Testis (tissue), 3 donors: ENCODE results near the gene AKAP12. TPM values are rescaled to one million over a fixed set of nuclear protein-coding genes. Genes with fewer than 3 reads are reported as not detected.

Experiments used
- DNase-seq: peaks from one replicate; pipeline ENCODE4 v3.0.0-alpha.2; 2019
- H3K27ac ChIP-seq, 2 donors: fragments of 200-600 bp; sonication (generic); one replicate each; pipeline ENCODE4 v1.5.1; 2019
- H3K27me3 ChIP-seq: fragments of 200-600 bp; sonication (generic); one replicate; pipeline ENCODE4 v1.5.1; 2019
- H3K36me3 ChIP-seq: fragments of 200-600 bp; sonication (generic); one replicate; pipeline ENCODE4 v1.5.1; 2017; ENCODE audit warnings: low read depth; ENCODE audit errors: missing control alignments
- H3K4me1 ChIP-seq: fragments of 200-600 bp; sonication (generic); one replicate; pipeline ENCODE4 v1.5.1; 2019
- H3K4me3 ChIP-seq, 2 donors: fragments of 200-600 bp; sonication (generic); one replicate each; pipeline ENCODE4 v1.5.1; 2017 to 2019
- H3K9me3 ChIP-seq: fragments of 200-600 bp; sonication (generic); one replicate; pipeline ENCODE4 v1.5.1; 2017
- POLR2A ChIP-seq: fragments of 450-650 bp; IDR thresholded peaks from one replicate; pipeline ENCODE4 v1.6.1; 2017; ENCODE audit warnings: antibody characterized with exemption, mild to moderate bottlenecking, moderate library complexity
- WGBS, 2 donors: methylation state at CpG; one replicate each; pipeline ENCODE4 v1.1.5; 2018; 5-methylcytosine and 5-hydroxymethylcytosine counted together
- intact Hi-C: fragments of 100-400 bp; cut with DNase I; formaldehyde crosslinking; loops from one replicate; pipeline ENCODE4 v1.15.1; 2023; ENCODE audit warnings: low total_unique reads
- polyA plus RNA-seq: library from polyadenylated mRNA; stranded (reverse); fragments of 350-450 nt; fragmentation: Illumina TruSeq; extraction: RNeasy Lipid Tissue Mini Kit (QIAGEN cat#74804); gene quantifications from one replicate; pipeline ENCODE4 v1.2.3, GENCODE V29; 2014; ENCODE audit warnings: low read depth, low replicate concordance; ENCODE audit not compliant: insufficient read depth
- total RNA-seq, 2 donors: library from RNA; depleted of rRNA; stranded (reverse); fragments of >200 nt; gene quantifications; one replicate each; pipeline ENCODE4 v1.2.3, GENCODE V29; 2016
- TF ChIP-seq, protein P1 (sequence below), 3 experiments: fragments of 450-650 bp in 2 of 3; fragments of 200-600 bp in 1 of 3; sonication (generic) in 1 of 3; IDR thresholded peaks; one replicate each; pipeline ENCODE4 v1.5.1; 2016 to 2019; ENCODE audit warnings: antibody characterized with exemption in 3 of 3, mild to moderate bottlenecking in 2 of 3, moderate library complexity in 1 of 3

AKAP12 gene
- total and polyA plus RNA-seq, 3 donors from 2014 or later = 244 to 287 (median 280) TPM

DNA sequence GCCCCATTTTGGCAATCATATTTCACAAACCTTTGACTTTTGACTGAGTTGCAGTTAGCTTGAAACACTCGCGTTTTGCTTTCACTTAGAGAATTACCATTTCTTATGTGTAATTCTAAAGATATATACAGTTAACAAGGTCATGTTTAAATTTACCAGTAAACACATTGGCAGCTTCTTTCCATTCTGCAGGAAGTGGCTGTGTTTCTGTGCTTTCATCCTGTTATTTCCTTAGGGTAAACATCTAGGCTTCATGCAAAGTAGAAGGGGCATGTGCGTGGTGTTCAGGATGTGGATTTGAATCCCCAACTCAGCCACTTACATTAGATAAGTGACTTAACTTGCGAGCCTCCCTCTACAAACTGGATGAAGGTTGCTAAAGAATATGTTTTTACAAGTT lies 41.1 kb downstream of the AKAP12 start:
- no peak overlapping the region for H3K27ac ChIP-seq
- H3K36me3 ChIP-seq = no peaks in the 10 kb centered on the region
- H3K9me3 ChIP-seq = no peaks in the 10 kb centered on the region
- DNase-seq = no peak
- 85 to 91% methylated on average over 4 of the region's 4 CpGs for WGBS, 2 donors
- H3K4me3 ChIP-seq = no peak overlapping the region
- no peaks in the 10 kb centered on the region for H3K27me3 ChIP-seq
- H3K4me1 ChIP-seq = no peaks in the 10 kb centered on the region
- intact Hi-C loops = no loop called here
- no peak for TF ChIP-seq POLR2A
- TF ChIP-seq, protein P1, sequence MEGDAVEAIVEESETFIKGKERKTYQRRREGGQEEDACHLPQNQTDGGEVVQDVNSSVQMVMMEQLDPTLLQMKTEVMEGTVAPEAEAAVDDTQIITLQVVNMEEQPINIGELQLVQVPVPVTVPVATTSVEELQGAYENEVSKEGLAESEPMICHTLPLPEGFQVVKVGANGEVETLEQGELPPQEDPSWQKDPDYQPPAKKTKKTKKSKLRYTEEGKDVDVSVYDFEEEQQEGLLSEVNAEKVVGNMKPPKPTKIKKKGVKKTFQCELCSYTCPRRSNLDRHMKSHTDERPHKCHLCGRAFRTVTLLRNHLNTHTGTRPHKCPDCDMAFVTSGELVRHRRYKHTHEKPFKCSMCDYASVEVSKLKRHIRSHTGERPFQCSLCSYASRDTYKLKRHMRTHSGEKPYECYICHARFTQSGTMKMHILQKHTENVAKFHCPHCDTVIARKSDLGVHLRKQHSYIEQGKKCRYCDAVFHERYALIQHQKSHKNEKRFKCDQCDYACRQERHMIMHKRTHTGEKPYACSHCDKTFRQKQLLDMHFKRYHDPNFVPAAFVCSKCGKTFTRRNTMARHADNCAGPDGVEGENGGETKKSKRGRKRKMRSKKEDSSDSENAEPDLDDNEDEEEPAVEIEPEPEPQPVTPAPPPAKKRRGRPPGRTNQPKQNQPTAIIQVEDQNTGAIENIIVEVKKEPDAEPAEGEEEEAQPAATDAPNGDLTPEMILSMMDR (IDR thresholded peaks at IDR 0.05) = no peak

DNA sequence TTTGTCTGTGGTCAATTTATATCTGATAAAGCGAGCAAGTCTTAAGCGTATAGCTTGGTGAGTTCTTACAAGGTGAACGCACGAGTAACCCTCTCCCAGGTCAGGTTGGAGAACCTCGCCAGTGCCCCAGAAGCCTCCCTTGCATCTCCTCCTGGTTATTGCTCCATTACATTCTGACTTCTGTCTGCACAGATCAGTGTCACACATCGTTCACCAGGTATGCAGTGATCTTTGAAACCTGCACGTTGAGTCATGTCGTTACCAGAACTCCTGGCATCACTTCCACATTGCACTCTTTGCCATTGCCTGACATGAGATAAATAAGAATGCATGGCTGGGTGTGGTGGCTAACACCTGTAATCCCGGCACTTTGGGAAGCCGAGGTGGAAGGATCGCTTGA lies 44.2 kb downstream of the AKAP12 start:
- no peak overlapping the region for H3K4me3 ChIP-seq
- no peaks in the 10 kb centered on the region for H3K27me3 ChIP-seq
- DNase-seq = no peak
- H3K9me3 ChIP-seq = no peaks in the 10 kb centered on the region
- WGBS, 2 donors = 94 to 98% methylated on average over 11 of the region's 11 CpGs
- intact Hi-C loops = no loop called here
- no peaks in the 10 kb centered on the region for H3K4me1 ChIP-seq
- no peaks in the 10 kb centered on the region for H3K36me3 ChIP-seq
- no peak overlapping the region for H3K27ac ChIP-seq
- TF ChIP-seq, protein P1 (IDR thresholded peaks at IDR 0.05) = no peak
- TF ChIP-seq POLR2A = no peak

DNA sequence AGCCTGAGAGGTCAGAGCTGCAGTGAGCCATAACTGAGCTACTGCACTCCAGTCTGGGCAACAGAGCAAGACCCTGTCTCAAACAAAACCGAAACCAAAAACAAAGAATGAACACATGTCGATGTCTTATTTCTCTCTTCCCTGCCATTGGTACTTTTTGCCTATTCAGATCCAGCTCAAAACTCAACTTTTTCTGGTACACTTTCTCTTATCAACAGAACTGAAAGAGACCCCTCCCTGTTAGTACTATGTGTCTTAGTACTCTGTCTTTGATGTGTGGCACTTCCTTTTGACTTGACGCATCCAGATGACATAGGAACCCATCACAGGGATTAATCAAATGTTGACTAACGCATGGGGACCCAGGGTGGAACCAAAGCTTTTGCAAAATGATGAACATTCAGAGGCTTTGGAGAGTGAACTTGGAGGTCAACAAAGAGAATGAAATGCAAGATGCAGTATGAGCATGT lies 44.8 kb downstream of the AKAP12 start:
- intact Hi-C loops = no loop called here
- TF ChIP-seq, protein P1 (IDR thresholded peaks at IDR 0.05) = no peak
- no peak for TF ChIP-seq POLR2A
- Histone ChIP-seq H3K27me3 (no peaks in the 10 kb centered on the region), H3K4me3 (no peak overlapping the region), H3K9me3 (no peaks in the 10 kb centered on the region), H3K36me3 (no peaks in the 10 kb centered on the region), H3K4me1 (no peaks in the 10 kb centered on the region), H3K27ac (no peak overlapping the region)
- 70 to 74% methylated on average over 4 of the region's 4 CpGs for WGBS, 2 donors
- no peak for DNase-seq

DNA sequence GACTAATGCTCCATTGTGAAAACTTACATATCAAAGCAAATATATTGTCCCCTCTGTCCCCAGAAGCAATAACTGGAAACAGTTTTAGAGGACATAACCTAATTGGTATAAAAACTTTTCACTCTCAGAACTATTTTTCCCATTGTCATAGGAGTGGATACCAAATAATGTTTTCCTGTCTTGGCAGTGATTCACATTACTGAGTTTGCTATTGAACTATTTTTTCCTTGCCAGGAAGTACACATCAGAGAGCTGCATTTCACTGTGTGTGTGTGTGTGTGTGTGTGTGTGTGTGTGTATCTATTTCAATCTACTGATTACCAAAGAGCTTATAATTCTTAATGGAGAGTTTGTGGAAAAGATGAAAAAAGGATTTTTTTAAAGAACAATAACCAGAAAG lies 45.4 kb downstream of the AKAP12 start:
- no peak for DNase-seq
- Histone ChIP-seq H3K27me3 (no peaks in the 10 kb centered on the region), H3K27ac (no peak overlapping the region), H3K4me3 (no peak overlapping the region), H3K36me3 (no peaks in the 10 kb centered on the region), H3K9me3 (no peaks in the 10 kb centered on the region), H3K4me1 (no peaks in the 10 kb centered on the region)
- intact Hi-C loops = no loop called here
- TF ChIP-seq, protein P1 (IDR thresholded peaks at IDR 0.05) = no peak
- TF ChIP-seq POLR2A = no peak

DNA sequence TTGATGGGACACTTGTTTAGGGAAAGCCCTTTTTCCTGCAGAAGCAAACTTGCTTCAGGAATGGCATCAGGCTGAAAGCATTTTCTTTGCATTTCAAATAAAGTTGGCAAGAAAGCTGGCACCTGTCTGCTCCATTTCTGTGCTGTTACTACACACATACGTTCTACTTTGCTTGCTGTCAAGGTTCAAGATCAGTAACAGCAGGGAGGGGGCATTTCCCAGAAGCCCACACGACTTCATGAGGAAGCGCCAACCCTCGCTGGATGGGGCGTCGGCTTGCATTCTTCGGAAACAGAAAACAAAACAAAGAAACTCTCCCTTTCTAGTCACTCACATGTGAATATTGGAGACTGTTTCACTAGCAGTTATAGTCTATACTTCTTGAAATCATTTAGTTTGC lies 46.4 kb downstream of the AKAP12 start:
- H3K36me3 ChIP-seq = no peaks in the 10 kb centered on the region
- no peaks in the 10 kb centered on the region for H3K9me3 ChIP-seq
- no peaks in the 10 kb centered on the region for H3K4me1 ChIP-seq
- no peaks in the 10 kb centered on the region for H3K27me3 ChIP-seq
- intact Hi-C loops = no loop called here
- WGBS, 2 donors = 74 to 79% methylated on average over 7 of the region's 7 CpGs
- TF ChIP-seq, protein P1 (IDR thresholded peaks at IDR 0.05) = no peak
- no peak for TF ChIP-seq POLR2A
- H3K4me3 ChIP-seq = no peak overlapping the region
- H3K27ac ChIP-seq = no peak overlapping the region
- no peak for DNase-seq
